COLO668 (cell line): ENCODE data around the gene IRAK1BP1.
"Not testable (repeated sequence)": the region's sequence is repeated elsewhere in the genome, so short reads cannot be mapped to it uniquely, and the experiment has no call there.

Experiments
- DNase-seq: peaks from one replicate; lab custom pipeline; 2025; ENCODE audit not compliant: unreplicated experiment; lab: John Stamatoyannopoulos, UW

IRAK1BP1 gene

GRCh38 chr6:78883651-78884050 lies 16.3 kb downstream of the IRAK1BP1 start:
- no peak for DNase-seq

- DNase-seq: not testable (repeated sequence)
These were observed 22.6 kb downstream of the IRAK1BP1 start for GRCh38 chr6:78889901-78890300.

GRCh38 chr6:78896227-78896626 lies 28.9 kb downstream of the IRAK1BP1 start:
- no peak for DNase-seq

GRCh38 chr6:78908621-78909020 lies 41.3 kb downstream of the IRAK1BP1 start:
- no peak for DNase-seq

- DNase-seq: no peak
These were observed 42.0 kb downstream of the IRAK1BP1 start for GRCh38 chr6:78909391-78909790.

GRCh38 chr6:78910010-78910409 lies 42.7 kb downstream of the IRAK1BP1 start:
- DNase-seq: no peak

GRCh38 chr6:78910591-78911171 lies 43.3 kb downstream of the IRAK1BP1 start:
- no peak for DNase-seq

- DNase-seq: no peak
These were observed 44.0 kb downstream of the IRAK1BP1 start for GRCh38 chr6:78911218-78911940.

- DNase-seq: no peak
These were observed 49.1 kb downstream of the IRAK1BP1 start for GRCh38 chr6:78916411-78916810.

- no peak for DNase-seq
These were observed 50.4 kb downstream of the IRAK1BP1 start for GRCh38 chr6:78917788-78918187.

- not testable (repeated sequence) for DNase-seq
These were observed 53.8 kb downstream of the IRAK1BP1 start for GRCh38 chr6:78921168-78921567.

GRCh38 chr6:78925317-78925716 lies 58.0 kb downstream of the IRAK1BP1 start:
- no peak for DNase-seq

- DNase-seq: no peak
These were observed 68.2 kb downstream of the IRAK1BP1 start for GRCh38 chr6:78935553-78935952.

GRCh38 chr6:78936515-78936914 lies 69.2 kb downstream of the IRAK1BP1 start:
- no peak for DNase-seq

GRCh38 chr6:78942446-78942845 lies 75.1 kb downstream of the IRAK1BP1 start:
- no peak for DNase-seq

GRCh38 chr6:78947529-78947928 lies 80.2 kb downstream of the IRAK1BP1 start:
- no peak for DNase-seq

GRCh38 chr6:78947962-78948361 lies 80.6 kb downstream of the IRAK1BP1 start:
- no peak for DNase-seq

- no peak for DNase-seq
These were observed 81.4 kb downstream of the IRAK1BP1 start for GRCh38 chr6:78948785-78949184.

- DNase-seq: no peak
These were observed 85.0 kb downstream of the IRAK1BP1 start for GRCh38 chr6:78952362-78952761.
